ENCODE data around the gene TENM4. TPM values are rescaled to one million over a fixed set of nuclear protein-coding genes. Genes with fewer than 3 reads are reported as not detected.

TENM4 gene
- total and polyA plus RNA-seq, 10 of the 15 experiments (the other 5 are each of a cell fraction or from before 2014, with no cell fraction given): 0.03 to 0.12 (median 0.06) TPM; not detected in 7

DNA sequence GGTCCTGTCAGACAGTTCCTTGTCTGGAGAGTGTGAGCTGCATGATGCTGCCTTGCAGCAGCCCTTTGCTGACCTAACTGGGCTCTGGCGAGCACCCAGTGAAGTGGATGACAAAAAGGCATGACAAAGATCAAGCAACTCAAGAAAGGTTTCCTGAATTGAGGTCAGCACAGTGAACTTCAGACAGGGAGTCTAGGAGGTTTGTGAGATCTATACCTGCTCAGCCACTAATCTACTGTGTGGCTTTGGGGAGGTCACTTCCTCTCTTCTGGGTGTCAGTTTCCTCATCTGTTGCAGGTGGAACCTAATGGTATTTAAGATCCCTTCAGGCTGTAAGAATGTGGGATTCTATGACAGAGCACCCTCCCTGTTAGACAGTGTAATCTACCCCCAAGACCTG is 652.3 kb downstream of the TENM4 start:
- TF ChIP-seq TBL1XR1 (IDR thresholded peaks at IDR 0.05; ENCODE audit: low read depth, low read length): no peak
- no peak for TF ChIP-seq RB1 (IDR thresholded peaks at IDR 0.05; ENCODE audit: borderline replicate concordance)
- TF ChIP-seq TCF7 (IDR thresholded peaks at IDR 0.05; ENCODE audit: borderline replicate concordance): no peak
- TF ChIP-seq TAF1 (IDR thresholded peaks at IDR 0.05; ENCODE audit: borderline replicate concordance, low read depth, low read length): no peak
- TF ChIP-seq MTA3 (IDR thresholded peaks at IDR 0.05; ENCODE audit: borderline replicate concordance, low read length): no peak
- ChIA-PET SMC1A (ENCODE audit: uncharacterized antibody, unreplicated experiment) (interaction anchor here (0.5 to 1.2 kb wide), 3 partner anchors 10 to 613 kb away, joined by 3 read pairs; no protein-coding TSS in a partner anchor), POLR2A (no interaction called here), CTCF (interaction anchor here (1.3 to 1.8 kb wide), 2 partner anchors 312 to 316 kb away, joined by 3 to 7 read pairs; no protein-coding TSS in a partner anchor), RAD21 (ENCODE audit: unreplicated experiment) (no interaction called here)
- H3K9me3 ChIP-seq (replicated peaks; ENCODE audit: control insufficient read depth, insufficient read depth, low read length): no peaks in the 10 kb centered on the region
- no peak overlapping the region for H3K27ac ChIP-seq (ENCODE audit: control insufficient read depth, insufficient read depth)
- no peak overlapping the region for H2AFZ ChIP-seq (ENCODE audit: control insufficient read depth, low read depth, low read length)
- no TSS peak for BruUV-seq (replicated peaks)
- H3K9ac ChIP-seq (ENCODE audit: control insufficient read depth, insufficient read depth, low read length): no peak overlapping the region
- no peaks in the 10 kb centered on the region; a peak in 1 of 4 replicates for H3K27me3 ChIP-seq (replicated peaks in 1 of 2; ENCODE audit: control insufficient read depth in 2 of 2, insufficient read depth in 2 of 2, low read length in 1 of 2)
- ATAC-seq (no peak), DNase-seq (ENCODE audit: low read depth, low spot score) (no peak), FAIRE-seq (no peak)
- no peak overlapping the region for H3K4me3 ChIP-seq
- no peaks in the 10 kb centered on the region for H3K36me3 ChIP-seq (ENCODE audit: control insufficient read depth in 2 of 2, insufficient read depth in 2 of 2, low read length in 1 of 2)
- no peaks in the 10 kb centered on the region for H4K20me1 ChIP-seq (ENCODE audit: control insufficient read depth, insufficient read depth)
- in situ Hi-C loops (cut with MboI) (no loop called here), intact Hi-C loops (cut with micrococcal nuclease; ENCODE audit: unreplicated experiment) (no loop called here)
- H3K4me2 ChIP-seq (ENCODE audit: control insufficient read depth, insufficient read depth): no peak overlapping the region
- no peaks in the 10 kb centered on the region for H3K4me1 ChIP-seq (ENCODE audit: control insufficient read depth, insufficient read depth, low read length)
- H3K79me2 ChIP-seq (ENCODE audit: control insufficient read depth, insufficient read depth, low read length): no peaks in the 10 kb centered on the region
- WGBS (ENCODE audit: insufficient coverage, insufficient replicate concordance, low lambda C conversion rate, missing lambda C conversion rate): 21% methylated on average over 1 of the region's 1 CpG

- CTCF ChIA-PET: interaction anchor here (1.3 kb wide), 1 partner anchor 317 kb away, joined by 3 read pairs; no protein-coding TSS in a partner anchor
- Histone ChIP-seq H4K20me1 (ENCODE audit: control insufficient read depth, insufficient read depth) (no peaks in the 10 kb centered on the region), H3K36me3 (ENCODE audit: control insufficient read depth in 2 of 2, insufficient read depth in 2 of 2, low read length in 1 of 2) (no peaks in the 10 kb centered on the region), H3K27ac (ENCODE audit: control insufficient read depth, insufficient read depth) (no peak overlapping the region), H2AFZ (ENCODE audit: control insufficient read depth, low read depth, low read length) (no peak overlapping the region), H3K79me2 (ENCODE audit: control insufficient read depth, insufficient read depth, low read length) (no peaks in the 10 kb centered on the region), H3K27me3 (replicated peaks in 1 of 2; ENCODE audit: control insufficient read depth in 2 of 2, insufficient read depth in 2 of 2, low read length in 1 of 2) (no peaks in the 10 kb centered on the region; a peak in 1 of 4 replicates), H3K9me3 (replicated peaks; ENCODE audit: control insufficient read depth, insufficient read depth, low read length) (no peaks in the 10 kb centered on the region), H3K4me2 (ENCODE audit: control insufficient read depth, insufficient read depth) (no peak overlapping the region), H3K9ac (ENCODE audit: control insufficient read depth, insufficient read depth, low read length) (no peak overlapping the region), H3K4me1 (ENCODE audit: control insufficient read depth, insufficient read depth, low read length) (no peaks in the 10 kb centered on the region), H3K4me3 (no peak overlapping the region)
- no peak for TF ChIP-seq POLR2A (IDR thresholded peaks at IDR 0.05; ENCODE audit: low read depth, low read length)
- TF ChIP-seq CBFB (IDR thresholded peaks at IDR 0.05; ENCODE audit: low read depth): no peak
- TF ChIP-seq MEF2B (IDR thresholded peaks at IDR 0.05; ENCODE audit: partially characterized antibody, poor library complexity, severe bottlenecking): no peak
- WGBS (ENCODE audit: insufficient coverage, insufficient replicate concordance, low lambda C conversion rate, missing lambda C conversion rate): 2% methylated on average over 3 of the region's 3 CpGs
- SMC1A ChIA-PET (ENCODE audit: uncharacterized antibody, unreplicated experiment): interaction anchor here (1.2 kb wide), 1 partner anchor 10 kb away, joined by 3 read pairs; no protein-coding TSS in a partner anchor
- in situ Hi-C loops (cut with MboI): no loop called here
- FAIRE-seq: no peak
- RAD21 ChIA-PET (ENCODE audit: unreplicated experiment): no interaction called here
- intact Hi-C loops (cut with micrococcal nuclease; ENCODE audit: unreplicated experiment): no loop called here
- ATAC-seq: no peak
- no peak for DNase-seq (ENCODE audit: low read depth, low spot score)
- no TSS peak for BruUV-seq (replicated peaks)
- POLR2A ChIA-PET: no interaction called here
Measured at GRCh38 chr11:78787696-78788095, 653.1 kb downstream of the TENM4 start.
